SK-N-SH treated with all-trans-retinoic acid at 6 μM for 48 hours (cell line): Measurements from ENCODE around the gene ITPKA.

Source experiments
- ARNTL ChIP-seq: fragments of 450-650 bp; formaldehyde crosslinking; IDR thresholded peaks from 2 replicates; pipeline ENCODE4 v1.5.0; 2020; ENCODE audit warnings: low read depth, mild to moderate bottlenecking, moderate library complexity, borderline replicate concordance
- CSDC2 ChIP-seq: fragments of 250-450 bp; sonication (Bioruptor Pico); IDR thresholded peaks from 2 replicates; pipeline ENCODE4 v1.5.0; 2020; ENCODE audit warnings: mild to moderate bottlenecking, moderate library complexity
- GLIS3 ChIP-seq: fragments of 250-450 bp; sonication (Bioruptor Pico); IDR thresholded peaks from 2 replicates; pipeline ENCODE4 v1.5.0; 2020; ENCODE audit warnings: mild to moderate bottlenecking, moderate library complexity
- ISL1 ChIP-seq: fragments of 250-450 bp; sonication (Bioruptor Pico); IDR thresholded peaks from 2 replicates; pipeline ENCODE4 v2.1.2; 2022; ENCODE audit warnings: mild to moderate bottlenecking, moderate library complexity
- OSR1 ChIP-seq: fragments of 250-450 bp; sonication (Bioruptor Pico); IDR thresholded peaks from 2 replicates; pipeline ENCODE4 v1.8.0; 2022; ENCODE audit warnings: moderate library complexity, mild to moderate bottlenecking, inconsistent platforms
- RARB ChIP-seq: fragments of 250-450 bp; sonication (Bioruptor Pico); IDR thresholded peaks from 2 replicates; pipeline ENCODE4 v1.8.0; 2021; ENCODE audit warnings: mild to moderate bottlenecking, moderate library complexity
- TOX ChIP-seq: fragments of 250-450 bp; sonication (Bioruptor Pico); IDR thresholded peaks from 2 replicates; pipeline ENCODE4 v1.8.0; 2021; ENCODE audit warnings: mild to moderate bottlenecking, moderate library complexity, borderline replicate concordance
- TSHZ2 ChIP-seq: fragments of 250-450 bp; sonication (Bioruptor Pico); IDR thresholded peaks from 2 replicates; pipeline ENCODE4 v1.5.0; 2020; ENCODE audit warnings: mild to moderate bottlenecking, moderate library complexity
- ZFP30 ChIP-seq: fragments of 450-650 bp; formaldehyde crosslinking; IDR thresholded peaks from 2 replicates; pipeline ENCODE4 v1.5.0; 2022; ENCODE audit warnings: mild to moderate bottlenecking, moderate library complexity
- ZNF70 ChIP-seq: fragments of 450-650 bp; formaldehyde crosslinking; IDR thresholded peaks from 2 replicates; pipeline ENCODE4 v1.5.0; 2020; ENCODE audit warnings: mild to moderate bottlenecking, moderate library complexity
- ZNF8 ChIP-seq: fragments of 450-650 bp; formaldehyde crosslinking; IDR thresholded peaks from 2 replicates; pipeline ENCODE4 v1.5.0; 2020; ENCODE audit warnings: mild to moderate bottlenecking, moderate library complexity
- TF ChIP-seq, protein P1 (sequence below): fragments of 250-450 bp; sonication (Bioruptor Pico); IDR thresholded peaks from 2 replicates; pipeline ENCODE4 v1.5.1; 2021; ENCODE audit warnings: mild to moderate bottlenecking, moderate library complexity
- TF ChIP-seq, protein P2 (sequence below): fragments of 250-450 bp; sonication (Bioruptor Pico); IDR thresholded peaks from 2 replicates; pipeline ENCODE4 v1.8.0; 2021; ENCODE audit warnings: low read depth, mild to moderate bottlenecking, moderate library complexity, borderline replicate concordance

GRCh38 chr15:41483519-41483918 is 10.2 kb upstream of the ITPKA start:
- TF ChIP-seq ZFP30 (CRISPR knock-in tag) (no peak), TOX (no peak), RARB (CRISPR knock-in tag) (no peak), ARNTL (CRISPR knock-in tag) (no peak), ISL1 (CRISPR knock-in tag) (no peak), ZNF70 (CRISPR knock-in tag) (no peak), ZNF8 (CRISPR knock-in tag) (no peak), CSDC2 (no peak), OSR1 (CRISPR knock-in tag) (no peak), TSHZ2 (no peak), GLIS3 (CRISPR knock-in tag) (no peak)
- TF ChIP-seq, protein P1, sequence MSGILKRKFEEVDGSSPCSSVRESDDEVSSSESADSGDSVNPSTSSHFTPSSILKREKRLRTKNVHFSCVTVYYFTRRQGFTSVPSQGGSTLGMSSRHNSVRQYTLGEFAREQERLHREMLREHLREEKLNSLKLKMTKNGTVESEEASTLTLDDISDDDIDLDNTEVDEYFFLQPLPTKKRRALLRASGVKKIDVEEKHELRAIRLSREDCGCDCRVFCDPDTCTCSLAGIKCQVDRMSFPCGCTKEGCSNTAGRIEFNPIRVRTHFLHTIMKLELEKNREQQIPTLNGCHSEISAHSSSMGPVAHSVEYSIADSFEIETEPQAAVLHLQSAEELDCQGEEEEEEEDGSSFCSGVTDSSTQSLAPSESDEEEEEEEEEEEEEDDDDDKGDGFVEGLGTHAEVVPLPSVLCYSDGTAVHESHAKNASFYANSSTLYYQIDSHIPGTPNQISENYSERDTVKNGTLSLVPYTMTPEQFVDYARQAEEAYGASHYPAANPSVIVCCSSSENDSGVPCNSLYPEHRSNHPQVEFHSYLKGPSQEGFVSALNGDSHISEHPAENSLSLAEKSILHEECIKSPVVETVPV: no peak
- TF ChIP-seq, protein P2, sequence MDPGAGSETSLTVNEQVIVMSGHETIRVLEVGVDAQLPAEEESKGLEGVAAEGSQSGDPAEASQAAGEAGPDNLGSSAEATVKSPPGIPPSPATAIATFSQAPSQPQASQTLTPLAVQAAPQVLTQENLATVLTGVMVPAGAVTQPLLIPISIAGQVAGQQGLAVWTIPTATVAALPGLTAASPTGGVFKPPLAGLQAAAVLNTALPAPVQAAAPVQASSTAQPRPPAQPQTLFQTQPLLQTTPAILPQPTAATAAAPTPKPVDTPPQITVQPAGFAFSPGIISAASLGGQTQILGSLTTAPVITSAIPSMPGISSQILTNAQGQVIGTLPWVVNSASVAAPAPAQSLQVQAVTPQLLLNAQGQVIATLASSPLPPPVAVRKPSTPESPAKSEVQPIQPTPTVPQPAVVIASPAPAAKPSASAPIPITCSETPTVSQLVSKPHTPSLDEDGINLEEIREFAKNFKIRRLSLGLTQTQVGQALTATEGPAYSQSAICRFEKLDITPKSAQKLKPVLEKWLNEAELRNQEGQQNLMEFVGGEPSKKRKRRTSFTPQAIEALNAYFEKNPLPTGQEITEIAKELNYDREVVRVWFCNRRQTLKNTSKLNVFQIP (CRISPR knock-in tag): no peak
